Panc1 (cell line): ENCODE measurements around the gene ZNF836. TPM values are rescaled to one million over a fixed set of nuclear protein-coding genes. Genes with fewer than 3 reads are reported as not detected.

Experiments
- ATAC-seq: fragments of 200-7000 bp; cut with Tn5 transposase; 2 replicates; pipeline ENCODE4 v1.9.1; 2020; ENCODE audit warnings: mild to moderate bottlenecking, moderate library complexity
- BruUV-seq: library from RNA; stranded (reverse); fragments of 400-500 nt; replicated peaks from 2 replicates; lab custom pipeline; 2021; lab: Mats Ljungman, UMichigan
- CTCF ChIA-PET: fragments of 300-600 bp; sonication (Branson Sonifier 250); formaldehyde crosslinking; loops from one replicate; lab custom pipeline; 2022; ENCODE audit warnings: antibody characterized with exemption; lab: Charles Lee
- POLR2A ChIA-PET: fragments of 300-600 bp; sonication (Branson Sonifier 250); formaldehyde crosslinking; loops from one replicate; lab custom pipeline; 2022; ENCODE audit warnings: antibody characterized with exemption; lab: Charles Lee
- DNase-seq: peaks from one replicate; pipeline ENCODE4 v3.0.0-alpha.2; 2010; ENCODE audit warnings: low read depth, low spot score
- H3K27ac ChIP-seq: 2 replicates; pipeline ENCODE4 v1.5.1; 2011; ENCODE audit warnings: mild to moderate bottlenecking, low read length, inconsistent platforms
- H3K27me3 ChIP-seq: fragments of 200-500 bp; sonication (Bioruptor generic); 2 replicates; pipeline ENCODE4 v1.6.0; 2014; ENCODE audit warnings: low read length, inconsistent platforms; ENCODE audit not compliant: control insufficient read depth, insufficient read depth
- H3K36me3 ChIP-seq: fragments of 200-500 bp; sonication (Bioruptor generic); 2 replicates; pipeline ENCODE4 v1.5.1; 2014; ENCODE audit warnings: inconsistent platforms, mild to moderate bottlenecking, low read length, moderate library complexity; ENCODE audit not compliant: control insufficient read depth, insufficient read depth
- H3K4me1 ChIP-seq: 2 replicates; pipeline ENCODE4 v1.5.1; 2011; ENCODE audit warnings: inconsistent platforms, mild to moderate bottlenecking, low read length, moderate library complexity; ENCODE audit not compliant: control insufficient read depth, insufficient read depth
- H3K4me3 ChIP-seq, 2 experiments: 2 replicates each; pipeline ENCODE4 v1.5.1; 2011 to 2012; ENCODE audit warnings: low read depth in 2 of 2, low read length in 2 of 2, mild to moderate bottlenecking in 2 of 2, inconsistent platforms in 1 of 2, moderate library complexity in 1 of 2
- H3K9me3 ChIP-seq: fragments of 200-500 bp; sonication (Bioruptor generic); 2 replicates; pipeline ENCODE4 v1.5.1; 2014; ENCODE audit warnings: low read depth, mild to moderate bottlenecking, inconsistent platforms, low read length, moderate library complexity; ENCODE audit not compliant: control insufficient read depth, insufficient read depth
- POLR2AphosphoS5 ChIP-seq: IDR thresholded peaks from 2 replicates; pipeline ENCODE4 v1.6.1; 2012; ENCODE audit warnings: mild to moderate bottlenecking, low read depth, low read length, moderate library complexity
- SIN3A ChIP-seq: IDR thresholded peaks from 2 replicates; pipeline ENCODE4 v1.6.1; 2012; ENCODE audit warnings: low read depth, mild to moderate bottlenecking, low read length, moderate library complexity, borderline replicate concordance; ENCODE audit not compliant: insufficient read depth
- TCF7L2 ChIP-seq: IDR thresholded peaks from 2 replicates; pipeline ENCODE4 v1.6.1; 2011; ENCODE audit warnings: mild to moderate bottlenecking, low read depth, low read length, inconsistent platforms
- in situ Hi-C: cut with HindIII; loops from 2 replicates; pipeline ENCODE4 v1.10.0; 2016; ENCODE audit warnings: low sequenced_read_pairs, low pct_unique_long_range_greater_than_20kb
- intact Hi-C: fragments of 100-400 bp; cut with micrococcal nuclease; formaldehyde crosslinking; loops from one replicate; pipeline ENCODE4 v1.10.0; 2022; ENCODE audit not compliant: unreplicated experiment
- total RNA-seq: library from RNA; stranded (reverse); gene quantifications from one replicate; pipeline ENCODE4 v1.2.1, GENCODE V29; 2021; ENCODE audit not compliant: unreplicated experiment
- TF ChIP-seq, protein P1 (sequence below), 2 experiments: IDR thresholded peaks; 2 replicates each; pipeline ENCODE4 v1.6.1; 2011 to 2012; ENCODE audit warnings: low read depth in 2 of 2, control low read depth in 1 of 2, low read length in 1 of 2, mild to moderate bottlenecking in 1 of 2, moderate library complexity in 1 of 2; ENCODE audit not compliant: insufficient read depth in 1 of 2
- TF ChIP-seq, protein P2 (sequence below): fragments of 450-650 bp; IDR thresholded peaks from 2 replicates; pipeline ENCODE4 v1.5.1; 2017; ENCODE audit warnings: mild to moderate bottlenecking

The ZNF836 gene
- total RNA-seq, 1 experiment from 2014 or later, result 6.3 TPM

DNA sequence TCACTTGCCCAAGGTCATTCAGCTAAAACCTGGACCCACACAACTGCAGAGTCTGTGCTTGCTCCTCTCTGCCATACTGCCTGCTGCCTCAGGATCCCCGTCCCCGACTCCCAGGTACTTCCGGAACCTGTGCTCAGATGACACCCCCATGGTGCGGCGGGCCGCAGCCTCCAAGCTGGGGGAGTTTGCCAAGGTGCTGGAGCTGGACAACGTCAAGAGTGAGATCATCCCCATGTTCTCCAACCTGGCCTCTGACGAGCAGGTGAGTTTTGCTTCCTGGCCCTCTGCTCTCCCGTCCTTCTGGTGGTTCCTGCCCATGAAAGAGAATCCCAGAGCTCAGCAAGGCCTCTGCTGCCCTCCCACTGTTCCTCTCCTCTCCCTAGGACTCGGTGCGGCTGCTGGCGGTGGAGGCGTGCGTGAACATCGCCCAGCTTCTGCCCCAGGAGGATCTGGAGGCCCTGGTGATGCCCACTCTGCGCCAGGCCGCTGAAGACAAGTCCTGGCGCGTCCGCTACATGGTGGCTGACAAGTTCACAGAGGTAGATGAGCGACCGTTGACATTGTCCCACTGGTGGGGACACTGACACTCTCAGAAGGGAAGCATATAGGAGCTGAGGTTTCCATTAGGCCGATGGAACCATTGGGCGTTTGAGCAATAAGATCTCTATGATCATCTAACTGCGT lies 41.3 kb upstream of the ZNF836 start:
- no TSS peak for BruUV-seq
- no peak overlapping the region for H3K4me3 ChIP-seq
- POLR2A ChIA-PET, result no interaction called here
- no peak for TF ChIP-seq SIN3A
- TF ChIP-seq, protein P1, sequence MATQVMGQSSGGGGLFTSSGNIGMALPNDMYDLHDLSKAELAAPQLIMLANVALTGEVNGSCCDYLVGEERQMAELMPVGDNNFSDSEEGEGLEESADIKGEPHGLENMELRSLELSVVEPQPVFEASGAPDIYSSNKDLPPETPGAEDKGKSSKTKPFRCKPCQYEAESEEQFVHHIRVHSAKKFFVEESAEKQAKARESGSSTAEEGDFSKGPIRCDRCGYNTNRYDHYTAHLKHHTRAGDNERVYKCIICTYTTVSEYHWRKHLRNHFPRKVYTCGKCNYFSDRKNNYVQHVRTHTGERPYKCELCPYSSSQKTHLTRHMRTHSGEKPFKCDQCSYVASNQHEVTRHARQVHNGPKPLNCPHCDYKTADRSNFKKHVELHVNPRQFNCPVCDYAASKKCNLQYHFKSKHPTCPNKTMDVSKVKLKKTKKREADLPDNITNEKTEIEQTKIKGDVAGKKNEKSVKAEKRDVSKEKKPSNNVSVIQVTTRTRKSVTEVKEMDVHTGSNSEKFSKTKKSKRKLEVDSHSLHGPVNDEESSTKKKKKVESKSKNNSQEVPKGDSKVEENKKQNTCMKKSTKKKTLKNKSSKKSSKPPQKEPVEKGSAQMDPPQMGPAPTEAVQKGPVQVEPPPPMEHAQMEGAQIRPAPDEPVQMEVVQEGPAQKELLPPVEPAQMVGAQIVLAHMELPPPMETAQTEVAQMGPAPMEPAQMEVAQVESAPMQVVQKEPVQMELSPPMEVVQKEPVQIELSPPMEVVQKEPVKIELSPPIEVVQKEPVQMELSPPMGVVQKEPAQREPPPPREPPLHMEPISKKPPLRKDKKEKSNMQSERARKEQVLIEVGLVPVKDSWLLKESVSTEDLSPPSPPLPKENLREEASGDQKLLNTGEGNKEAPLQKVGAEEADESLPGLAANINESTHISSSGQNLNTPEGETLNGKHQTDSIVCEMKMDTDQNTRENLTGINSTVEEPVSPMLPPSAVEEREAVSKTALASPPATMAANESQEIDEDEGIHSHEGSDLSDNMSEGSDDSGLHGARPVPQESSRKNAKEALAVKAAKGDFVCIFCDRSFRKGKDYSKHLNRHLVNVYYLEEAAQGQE (IDR thresholded peaks at IDR 0.05; ENCODE audit: insufficient read depth in 1 of 2, low read depth in 2 of 2, low read length in 1 of 2), result no peak
- TF ChIP-seq TCF7L2, result no peak
- no peak for TF ChIP-seq POLR2AphosphoS5
- TF ChIP-seq, protein P2, sequence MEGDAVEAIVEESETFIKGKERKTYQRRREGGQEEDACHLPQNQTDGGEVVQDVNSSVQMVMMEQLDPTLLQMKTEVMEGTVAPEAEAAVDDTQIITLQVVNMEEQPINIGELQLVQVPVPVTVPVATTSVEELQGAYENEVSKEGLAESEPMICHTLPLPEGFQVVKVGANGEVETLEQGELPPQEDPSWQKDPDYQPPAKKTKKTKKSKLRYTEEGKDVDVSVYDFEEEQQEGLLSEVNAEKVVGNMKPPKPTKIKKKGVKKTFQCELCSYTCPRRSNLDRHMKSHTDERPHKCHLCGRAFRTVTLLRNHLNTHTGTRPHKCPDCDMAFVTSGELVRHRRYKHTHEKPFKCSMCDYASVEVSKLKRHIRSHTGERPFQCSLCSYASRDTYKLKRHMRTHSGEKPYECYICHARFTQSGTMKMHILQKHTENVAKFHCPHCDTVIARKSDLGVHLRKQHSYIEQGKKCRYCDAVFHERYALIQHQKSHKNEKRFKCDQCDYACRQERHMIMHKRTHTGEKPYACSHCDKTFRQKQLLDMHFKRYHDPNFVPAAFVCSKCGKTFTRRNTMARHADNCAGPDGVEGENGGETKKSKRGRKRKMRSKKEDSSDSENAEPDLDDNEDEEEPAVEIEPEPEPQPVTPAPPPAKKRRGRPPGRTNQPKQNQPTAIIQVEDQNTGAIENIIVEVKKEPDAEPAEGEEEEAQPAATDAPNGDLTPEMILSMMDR, result no peak
- in situ Hi-C loops (no loop called here), intact Hi-C loops (no loop called here)
- no peaks in the 10 kb centered on the region for H3K27me3 ChIP-seq
- peaks cover 12% of the 10 kb centered on the region for H3K36me3 ChIP-seq
- H3K27ac ChIP-seq, result no peak overlapping the region
- CTCF ChIA-PET, result no interaction called here
- no peaks in the 10 kb centered on the region for H3K9me3 ChIP-seq
- DNase-seq (no peak), ATAC-seq (no peak)
- no peaks in the 10 kb centered on the region for H3K4me1 ChIP-seq

DNA sequence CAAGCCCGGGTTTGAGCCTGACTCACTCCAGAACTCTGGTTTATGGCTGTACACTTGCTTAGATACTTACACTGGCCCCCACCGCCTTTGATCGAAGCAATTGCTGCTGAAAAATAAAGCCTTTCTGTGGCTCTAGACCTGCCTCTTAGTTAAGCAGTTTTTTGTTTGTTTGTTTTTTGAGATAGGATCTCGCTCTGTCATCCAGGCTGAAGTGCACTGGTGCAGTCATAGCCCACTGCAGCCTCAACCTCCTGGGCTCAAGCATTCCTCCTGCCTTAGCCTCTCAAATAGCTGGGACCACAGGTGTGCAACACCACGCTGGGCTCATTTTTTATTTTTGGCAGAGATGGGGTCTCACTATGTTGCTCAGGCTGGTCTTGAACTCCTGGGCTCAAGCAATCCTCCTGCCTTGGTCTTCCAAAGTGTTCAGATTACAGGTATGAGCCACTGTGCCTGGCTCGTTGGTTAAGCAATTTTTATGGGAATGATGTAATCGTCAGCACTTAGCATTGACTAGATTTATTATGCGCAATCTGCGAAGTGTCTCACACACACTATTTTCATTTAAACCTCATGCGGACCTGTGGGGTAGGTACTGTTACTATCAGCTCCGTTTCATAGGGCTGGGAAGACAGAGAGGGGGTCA lies 40.6 kb upstream of the ZNF836 start:
- CTCF ChIA-PET, result no interaction called here
- H3K4me3 ChIP-seq, result no peak overlapping the region
- H3K36me3 ChIP-seq, result peaks cover 14% of the 10 kb centered on the region
- ATAC-seq, result peak; percentile 73
- in situ Hi-C loops (no loop called here), intact Hi-C loops (no loop called here)
- DNase-seq, result no peak
- POLR2A ChIA-PET, result no interaction called here
- BruUV-seq, result no TSS peak
- H3K27me3 ChIP-seq, result no peaks in the 10 kb centered on the region
- no peaks in the 10 kb centered on the region for H3K4me1 ChIP-seq
- TF ChIP-seq SIN3A, result no peak
- TF ChIP-seq, protein P2, result no peak
- TF ChIP-seq, protein P1 (IDR thresholded peaks at IDR 0.05; ENCODE audit: insufficient read depth in 1 of 2, low read depth in 2 of 2, low read length in 1 of 2), result no peak
- no peak for TF ChIP-seq TCF7L2
- TF ChIP-seq POLR2AphosphoS5, result no peak
- H3K27ac ChIP-seq, result no peak overlapping the region
- H3K9me3 ChIP-seq, result no peaks in the 10 kb centered on the region
